ENCODE measurements around the gene BRIP1. TPM values are rescaled to one million over a fixed set of nuclear protein-coding genes. Genes with fewer than 3 reads are reported as not detected.

BRIP1 gene
- polyA plus RNA-seq, 2 of the 4 experiments (the other 2 are of a cell fraction): 8.0 to 11.5 TPM

GRCh38 chr17:61735807-61736206, 127.5 kb downstream of the BRIP1 start:
- ChIA-PET CTCF (interaction anchor here (0.6 to 0.9 kb wide), 4 partner anchors 10 to 126 kb away, joined by 3 to 4 read pairs (median 4); no protein-coding TSS in a partner anchor), POLR2A (interaction anchor here (0.6 kb wide), 1 partner anchor 25 kb away, joined by 3 read pairs; no protein-coding TSS in a partner anchor)
- DNase-seq (ENCODE audit: low read depth in 1 of 2, low spot score in 1 of 2) (no peak), FAIRE-seq (no peak), ATAC-seq (no peak)
- 88% methylated on average over 2 of the region's 2 CpGs for WGBS (ENCODE audit: missing lambda C conversion rate)
- TF ChIP-seq CTCF (IDR thresholded peaks at IDR 0.05) (no peak), ELK1 (IDR thresholded peaks at IDR 0.05; ENCODE audit: low read depth, low read length) (no peak)
- H3K4me1 ChIP-seq: no peaks in the 10 kb centered on the region
- no peak overlapping the region for H3K27ac ChIP-seq
- no peak overlapping the region for H3K4me2 ChIP-seq
- H3K4me3 ChIP-seq: no peak overlapping the region
- peaks cover 3% of the 10 kb centered on the region; the same call in 1 of the 3 replicates for H3K9me3 ChIP-seq

- peaks cover 3% of the 10 kb centered on the region; the same call in 1 of the 3 replicates for H3K9me3 ChIP-seq
- H3K27ac ChIP-seq: no peak overlapping the region
- ChIA-PET POLR2A (no interaction called here), CTCF (interaction anchor here (1.1 kb wide), 1 partner anchor 322 kb away, joined by 4 read pairs; no protein-coding TSS in a partner anchor)
- H3K4me1 ChIP-seq: no peaks in the 10 kb centered on the region
- no peak for FAIRE-seq
- no peak for DNase-seq (ENCODE audit: low read depth in 1 of 2, low spot score in 1 of 2)
- no peak for ATAC-seq
- H3K4me2 ChIP-seq: no peak overlapping the region
- H3K4me3 ChIP-seq: no peak overlapping the region
- TF ChIP-seq MAZ (IDR thresholded peaks at IDR 0.05; ENCODE audit: borderline replicate concordance, low read depth, low read length) (no peak), PBX3 (IDR thresholded peaks at IDR 0.05) (no peak)
These were observed 128.9 kb downstream of the BRIP1 start for GRCh38 chr17:61734466-61734865.

- ChIA-PET CTCF (no interaction called here), POLR2A (no interaction called here)
- Histone ChIP-seq H3K4me2 (no peak overlapping the region), H3K4me1 (no peaks in the 10 kb centered on the region), H3K4me3 (no peak overlapping the region), H3K9me3 (peaks cover 3% of the 10 kb centered on the region; the same call in 1 of the 3 replicates), H3K27ac (no peak overlapping the region)
- FAIRE-seq: peak; percentile 7
- no peak for ATAC-seq
- TF ChIP-seq KDM1A (IDR thresholded peaks at IDR 0.05; ENCODE audit: low read depth) (no peak), FOXS1 (CRISPR knock-in tag; IDR thresholded peaks at IDR 0.05) (no peak), NFE2L2 (conservative IDR thresholded peaks at IDR 0.05; ENCODE audit: low read length) (no peak)
- WGBS (ENCODE audit: missing lambda C conversion rate): 88% methylated on average over 3 of the region's 3 CpGs
- no peak for DNase-seq (ENCODE audit: low read depth in 1 of 2, low spot score in 1 of 2)
These were observed 129.3 kb downstream of the BRIP1 start for GRCh38 chr17:61734012-61734411.

- WGBS (ENCODE audit: missing lambda C conversion rate): 95% methylated on average over 5 of the region's 5 CpGs
These were observed 130.3 kb downstream of the BRIP1 start for GRCh38 chr17:61733021-61733420.

More at GRCh38 chr17:61733021-61733420, 130.3 kb downstream of the BRIP1 start:
- FAIRE-seq: no peak
- Histone ChIP-seq H3K4me3 (no peak overlapping the region), H3K4me1 (no peaks in the 10 kb centered on the region), H3K27ac (no peak overlapping the region), H3K9me3 (peaks cover 3% of the 10 kb centered on the region; the same call in 1 of the 3 replicates), H3K4me2 (no peak overlapping the region)
- DNase-seq (ENCODE audit: low read depth in 1 of 2, low spot score in 1 of 2): no peak
- no peak for ATAC-seq
- TF ChIP-seq CTCF (IDR thresholded peaks at IDR 0.05): no peak
- TF ChIP-seq NFE2L2 (conservative IDR thresholded peaks at IDR 0.05; ENCODE audit: low read length): no peak
- TF ChIP-seq KDM5A (IDR thresholded peaks at IDR 0.05): no peak
- TF ChIP-seq ZFP36 (IDR thresholded peaks at IDR 0.05; ENCODE audit: borderline replicate concordance, partially characterized antibody): no peak
- no peak for TF ChIP-seq GATA3 (IDR thresholded peaks at IDR 0.05; ENCODE audit: borderline replicate concordance)
- TF ChIP-seq CHD2 (IDR thresholded peaks at IDR 0.05; ENCODE audit: low read length, partially characterized antibody): no peak
- no peak for TF ChIP-seq HEYL (CRISPR knock-in tag; IDR thresholded peaks at IDR 0.05)
- TF ChIP-seq HMGXB4 (CRISPR knock-in tag; IDR thresholded peaks at IDR 0.05; ENCODE audit: borderline replicate concordance): no peak
- ChIA-PET CTCF (no interaction called here), POLR2A (interaction anchor here (0.6 kb wide), 1 partner anchor 86 kb away, joined by 3 read pairs; no protein-coding TSS in a partner anchor)
